AG08396 (cell line): ENCODE data around the gene MCM3AP.
"Not testable (repeated sequence)": the region's sequence is repeated elsewhere in the genome, so short reads cannot be mapped to it uniquely, and the experiment has no call there.

ENCODE experiments used
- DNase-seq: peaks from one replicate; pipeline ENCODE4 v3.0.0; 2012; ENCODE audit warnings: low spot score, mixed read lengths

Gene MCM3AP

GRCh38 chr21:46205166-46205565 lies 80.2 kb downstream of the MCM3AP start:
- DNase-seq: no peak

DNA sequence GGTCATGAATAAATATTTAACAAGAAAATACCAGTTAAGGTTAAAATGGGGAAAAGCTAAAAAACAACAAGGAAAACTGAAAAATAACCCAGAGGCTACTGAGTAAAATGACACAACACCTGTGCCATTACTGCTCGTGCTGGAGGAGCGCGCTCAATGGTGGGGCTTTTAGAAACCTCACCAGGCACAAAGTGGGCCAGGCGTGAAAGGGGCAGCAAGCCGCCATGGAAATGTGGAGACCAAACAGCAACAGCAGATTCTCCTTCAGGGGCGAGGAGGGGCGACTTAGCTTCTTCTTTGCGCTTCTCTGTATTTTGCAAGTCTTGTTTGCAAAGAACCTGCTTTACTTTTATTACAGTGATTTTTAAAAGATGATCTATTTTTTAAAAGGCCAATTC lies 82.2 kb downstream of the MCM3AP start:
- DNase-seq: no peak

- DNase-seq: no peak
Observed at GRCh38 chr21:46202592-46203202, 82.7 kb downstream of the MCM3AP start.

DNA sequence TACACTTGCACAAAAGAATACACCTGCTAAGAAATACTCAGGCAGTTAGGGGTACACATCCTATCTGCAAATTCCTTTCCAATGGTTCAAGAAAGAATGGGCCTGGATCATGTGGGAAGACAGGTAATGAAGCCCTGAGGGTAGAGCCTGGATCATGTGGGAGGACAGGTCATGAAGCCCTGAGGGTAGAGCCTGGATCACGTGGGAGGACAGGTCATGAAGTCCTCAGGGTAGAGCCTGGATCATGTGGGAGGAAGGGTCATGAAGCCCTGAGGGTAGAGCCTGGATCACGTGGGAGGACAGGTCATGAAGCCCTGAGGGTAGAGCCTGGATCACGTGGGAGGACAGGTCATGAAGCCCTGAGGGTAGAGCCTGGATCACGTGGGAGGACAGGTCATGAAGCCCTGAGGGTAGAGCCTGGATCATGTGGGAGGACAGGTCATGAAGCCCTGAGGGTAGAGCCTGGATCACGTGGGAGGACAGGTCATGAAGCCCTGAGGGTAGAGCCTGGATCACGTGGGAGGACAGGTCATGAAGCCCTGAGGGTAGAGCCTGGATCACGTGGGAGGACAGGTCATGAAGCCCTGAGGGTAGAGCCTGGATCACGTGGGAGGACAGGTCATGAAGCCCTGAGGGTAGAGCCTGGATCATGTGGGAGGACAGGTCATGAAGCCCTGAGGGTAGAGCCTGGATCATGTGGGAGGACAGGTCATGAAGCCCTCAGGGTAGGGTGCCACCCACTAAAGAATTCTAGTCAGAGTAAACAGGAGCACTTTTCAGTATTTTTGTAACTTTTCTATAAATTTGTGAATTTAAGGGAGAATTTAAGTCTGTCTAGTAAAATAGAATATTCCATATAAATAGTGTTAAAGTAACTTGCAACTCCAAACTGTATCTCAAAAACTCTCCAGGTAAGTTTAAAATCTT lies 84.3 kb downstream of the MCM3AP start:
- not testable (repeated sequence) for DNase-seq

DNA sequence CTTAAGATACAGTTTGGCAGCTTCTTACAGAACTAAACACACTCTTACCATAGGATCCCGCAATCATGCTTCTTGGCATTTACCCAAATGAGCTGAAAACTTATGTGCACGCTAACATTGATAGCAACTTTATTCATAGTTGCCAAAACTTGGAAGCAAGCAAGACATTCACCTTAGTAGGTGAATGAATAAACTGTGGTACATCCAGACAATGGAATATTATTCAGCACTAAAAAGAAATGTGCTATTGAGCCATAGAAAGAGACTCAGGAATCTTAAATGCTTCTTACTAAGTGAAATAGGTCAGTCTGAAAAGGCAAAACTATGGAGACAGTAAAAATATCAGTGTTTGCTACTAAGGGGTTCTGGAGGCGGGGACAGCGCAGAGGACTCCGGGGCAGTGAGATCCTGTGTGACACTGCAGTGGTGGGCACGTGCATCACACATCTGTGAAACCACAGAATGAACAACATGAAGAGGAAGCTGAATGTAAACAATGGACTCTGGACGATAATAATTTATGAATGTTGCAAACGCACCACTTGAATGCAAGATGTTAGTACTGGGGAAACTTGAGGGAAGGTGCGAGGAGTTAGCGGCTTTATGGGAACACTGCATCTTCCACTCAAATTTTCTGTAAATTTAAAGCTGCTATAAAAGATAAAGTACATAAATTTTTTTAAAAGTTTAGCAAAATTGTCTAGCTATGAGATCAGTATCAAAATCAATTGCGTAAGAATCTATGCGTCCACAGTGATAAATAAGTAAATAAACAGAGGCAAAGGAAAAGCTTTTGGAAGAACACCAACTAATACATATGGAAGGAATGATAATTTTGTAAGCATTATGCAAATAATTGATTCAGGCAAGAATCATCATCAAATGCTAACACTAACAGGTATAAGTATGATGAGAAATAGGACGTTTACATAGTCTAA lies 85.7 kb downstream of the MCM3AP start:
- DNase-seq: no peak

GRCh38 chr21:46196733-46197132 lies 88.7 kb downstream of the MCM3AP start:
- DNase-seq: no peak

DNA sequence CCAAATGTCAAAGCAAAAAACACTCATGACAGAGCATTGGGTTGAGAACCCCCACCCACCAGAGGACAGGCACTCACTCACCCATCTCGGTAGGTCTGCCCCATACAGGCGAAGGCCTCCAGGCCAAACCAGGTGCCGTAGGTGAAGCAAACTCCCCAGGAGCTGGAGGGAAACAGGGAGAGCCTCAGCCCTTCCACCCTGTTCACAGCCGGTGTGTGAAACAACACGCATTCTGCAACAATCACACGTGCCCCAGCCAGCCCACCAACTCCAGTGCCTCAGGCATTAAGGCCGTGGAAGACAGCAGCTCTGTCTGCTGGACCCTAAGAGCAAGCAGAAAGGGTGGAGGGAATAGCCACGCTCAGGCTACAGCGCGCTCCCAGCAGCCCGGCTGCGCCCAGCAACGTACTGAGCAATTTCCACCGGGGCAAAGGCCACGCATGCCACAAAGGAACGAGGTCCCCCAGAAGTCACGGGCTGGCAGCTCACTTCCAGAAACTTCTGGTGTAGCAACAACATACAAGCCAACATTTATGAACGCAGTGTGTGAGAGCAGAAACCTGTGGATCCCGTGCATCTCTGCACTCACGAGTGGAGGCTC lies 89.7 kb downstream of the MCM3AP start:
- no peak for DNase-seq

- DNase-seq: no peak
Observed at GRCh38 chr21:46194374-46195334, 90.8 kb downstream of the MCM3AP start.

DNA sequence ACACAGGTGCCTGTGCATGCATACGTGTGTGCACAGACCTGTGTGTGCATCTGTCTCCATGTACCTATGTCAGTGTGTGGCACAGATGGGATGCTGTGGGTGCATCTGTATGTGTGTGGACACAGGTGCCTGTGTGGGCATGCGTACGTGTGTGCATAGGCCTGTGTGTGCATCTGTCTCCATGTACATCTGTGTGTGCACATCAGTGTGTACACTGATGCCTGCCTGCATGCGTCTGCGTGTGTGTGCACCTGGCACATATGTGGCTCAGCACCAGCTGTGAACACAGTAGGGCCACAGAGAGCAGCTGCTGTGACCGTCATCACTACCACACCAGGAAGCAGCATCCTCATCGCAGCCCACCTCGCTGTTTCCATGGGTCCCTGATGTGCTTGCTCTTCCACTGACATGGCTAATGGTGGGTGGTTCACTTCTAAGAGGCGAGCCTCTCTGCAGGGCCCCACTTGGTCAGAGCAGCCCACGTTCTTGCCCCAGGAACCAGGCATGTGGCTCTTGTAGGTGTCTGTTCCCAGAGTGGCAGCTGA lies 91.5 kb downstream of the MCM3AP start:
- DNase-seq: no peak

DNA sequence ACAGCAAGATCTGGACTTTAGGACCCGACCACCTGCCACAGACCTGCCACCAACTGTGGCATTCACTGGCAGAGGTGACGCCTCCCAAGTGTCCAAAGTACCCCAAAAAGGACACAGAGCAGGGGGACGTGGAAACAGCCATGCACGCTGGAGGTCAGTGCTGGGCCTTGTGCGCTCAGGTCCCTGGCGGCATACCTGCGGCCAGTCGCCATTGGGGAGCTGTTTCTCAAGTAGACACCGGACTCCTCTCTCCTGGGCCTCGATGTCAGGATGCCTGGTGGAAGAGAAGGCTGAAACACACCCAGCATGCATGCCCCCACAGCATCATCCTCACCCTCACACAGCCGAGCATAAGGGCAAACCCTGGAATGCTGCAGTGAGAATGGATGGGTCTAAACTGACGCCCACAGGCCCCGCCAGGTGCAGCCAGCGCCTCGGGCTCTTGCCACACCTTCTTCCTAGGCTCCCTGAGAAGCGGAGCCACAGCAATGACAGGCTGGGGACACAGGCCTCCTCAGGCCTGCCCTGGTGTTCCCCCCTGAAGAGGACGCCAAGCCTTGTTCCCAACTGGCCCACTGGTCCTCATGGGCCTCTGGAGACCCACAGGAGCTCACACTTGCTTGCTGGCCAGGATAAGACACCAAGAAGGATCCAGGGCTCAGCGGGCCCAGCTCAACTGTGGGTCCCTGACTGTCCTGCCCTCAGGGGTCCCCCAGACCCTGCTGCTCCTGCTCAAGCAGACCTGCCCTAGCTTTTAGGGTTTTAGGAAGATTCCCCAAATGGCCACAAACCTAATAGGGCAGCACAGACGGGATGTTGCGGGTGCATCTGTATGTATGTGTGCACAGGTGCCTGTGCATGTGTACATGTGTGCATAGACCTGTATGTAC lies 93.5 kb downstream of the MCM3AP start:
- no peak for DNase-seq

DNA sequence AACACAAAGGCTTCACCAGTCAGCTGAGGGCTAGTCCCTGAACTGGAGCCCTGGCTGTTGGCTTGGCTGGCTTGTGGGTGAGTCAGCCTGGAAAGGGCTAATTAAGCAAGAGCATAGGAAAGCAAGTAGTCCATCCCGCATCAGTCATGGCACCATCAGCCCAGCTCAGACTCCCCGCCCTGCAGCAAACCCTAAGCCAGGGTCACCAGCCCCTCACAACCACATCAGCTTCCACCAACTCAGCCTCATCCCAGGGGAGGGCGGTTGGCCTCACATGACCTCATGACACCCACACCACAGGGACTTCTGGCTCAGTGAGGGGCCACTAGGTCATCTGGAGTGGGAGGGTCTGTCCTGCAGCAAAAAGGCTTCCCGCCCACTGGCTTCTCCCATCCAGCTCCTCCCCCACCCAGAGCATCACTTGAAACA lies 94.1 kb downstream of the MCM3AP start:
- peak; percentile 88 for DNase-seq

- no peak for DNase-seq
Observed at GRCh38 chr21:46190491-46191131, 94.8 kb downstream of the MCM3AP start.

- DNase-seq: no peak
Observed at GRCh38 chr21:46189959-46190490, 95.4 kb downstream of the MCM3AP start.

- peak; percentile 50 for DNase-seq
Observed at GRCh38 chr21:46189213-46189958, 96.0 kb downstream of the MCM3AP start.

DNA sequence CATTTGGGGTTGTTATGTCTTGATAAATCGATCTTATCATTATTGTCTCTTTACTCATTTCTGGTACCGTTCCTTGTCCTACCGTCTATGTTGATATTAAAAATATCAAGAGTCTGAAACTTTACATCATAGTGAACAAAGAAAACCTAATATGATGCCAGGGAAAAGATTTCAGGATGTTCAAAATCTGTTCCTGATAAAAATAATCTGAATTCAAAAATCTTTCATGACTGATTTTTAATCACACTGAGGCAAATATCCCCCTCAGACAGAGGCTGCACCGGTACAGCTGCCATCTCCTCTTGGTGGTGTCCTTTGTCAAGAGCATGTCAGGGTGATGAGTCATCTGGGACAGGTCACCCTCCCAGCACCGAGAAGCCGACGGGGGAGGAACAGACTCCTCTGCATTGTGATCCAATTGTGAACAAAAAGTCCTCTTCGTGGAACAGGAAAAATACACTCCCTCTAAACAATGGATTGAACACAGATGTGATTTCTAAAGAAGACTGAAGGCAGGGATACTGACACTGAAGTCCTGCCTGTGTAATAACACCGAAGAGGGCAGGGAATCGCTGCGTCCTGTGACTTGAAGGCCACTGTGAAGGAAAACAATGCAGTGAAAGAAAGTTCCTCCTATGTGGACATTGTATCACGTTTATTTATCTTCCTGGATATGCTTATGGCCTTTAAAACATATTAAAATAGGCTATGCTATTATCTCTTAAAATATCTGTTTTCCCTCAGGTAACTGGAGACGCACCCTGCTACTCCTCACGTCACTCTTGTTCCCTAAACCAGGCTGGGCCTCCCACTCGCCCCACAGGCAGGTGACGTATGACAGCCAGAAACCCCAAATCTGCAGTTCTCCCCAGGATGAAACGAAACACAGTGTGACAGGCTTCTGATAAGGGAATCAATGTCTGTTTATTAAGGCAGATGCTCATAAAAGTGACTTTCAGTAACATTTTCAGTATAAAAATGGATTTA lies 96.9 kb downstream of the MCM3AP start:
- peak; percentile 48 for DNase-seq

- DNase-seq: no peak
Observed at GRCh38 chr21:46187814-46188213, 97.6 kb downstream of the MCM3AP start.

DNA sequence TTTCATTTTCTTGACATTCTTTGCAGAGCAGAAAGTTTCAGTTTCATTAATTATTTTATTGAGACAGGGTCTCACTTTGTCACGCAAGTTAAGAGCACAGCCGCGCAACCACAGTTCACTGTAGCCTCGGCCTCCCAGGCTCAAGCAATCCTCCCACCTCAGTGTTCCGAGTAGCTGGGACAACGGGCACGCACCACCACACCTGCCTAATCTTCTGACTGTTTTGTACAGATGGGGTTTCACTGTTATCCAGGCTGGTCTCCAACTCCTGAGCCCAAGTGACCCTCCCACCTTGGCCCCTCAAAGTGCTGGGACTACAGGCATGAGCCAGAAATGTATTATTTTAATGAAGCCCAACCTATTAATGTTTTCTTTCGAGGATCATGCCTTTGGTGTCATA lies 98.2 kb downstream of the MCM3AP start:
- DNase-seq: no peak
